ENCODE data around the gene INPP5A. TPM values are rescaled to one million over a fixed set of nuclear protein-coding genes. Genes with fewer than 3 reads are reported as not detected.

The INPP5A gene
- total and polyA plus RNA-seq, 2 donors (not counting 1 experiment from before 2014, with no cell fraction given) = 9.3 to 87.8 TPM

- H3K9me3 Mint-ChIP-seq (ENCODE audit: insufficient read depth) = no peaks in the 10 kb centered on the region
- H3K4me3 ChIP-seq (ENCODE audit: control extremely low read depth in 1 of 5, extremely low read depth in 1 of 5, insufficient read depth in 1 of 5, low read depth in 2 of 5, low read length in 4 of 5) = no peak overlapping the region
- intact Hi-C loops (cut with micrococcal nuclease) = no loop called here
- no peaks in the 10 kb centered on the region for H3K36me3 ChIP-seq (replicated peaks in 1 of 2; ENCODE audit: control extremely low read depth in 1 of 2, control insufficient read depth in 1 of 2, extremely low read depth in 1 of 2, insufficient read depth in 2 of 2, low read length in 1 of 2)
- ChIA-PET POLR2A (no interaction called here), CTCF (no interaction called here)
- H4K20me1 ChIP-seq (ENCODE audit: control insufficient read depth, insufficient read depth, low read length, poor library complexity, severe bottlenecking) = no peaks in the 10 kb centered on the region
- H3K27me3 Mint-ChIP-seq = peaks cover 6% of the 10 kb centered on the region
- H3K9ac ChIP-seq (ENCODE audit: low read length) = no peak overlapping the region
- ATAC-seq (ENCODE audit: low read depth) (no peak), DNase-seq (no peak)
- H3K4me2 ChIP-seq (replicated peaks; ENCODE audit: low read depth, low read length, poor library complexity, severe bottlenecking) = no peak overlapping the region
- H3K27ac Mint-ChIP-seq = no peak overlapping the region
- no peaks in the 10 kb centered on the region for H3K4me1 Mint-ChIP-seq
- no peak for TF ChIP-seq CTCF (IDR thresholded peaks at IDR 0.05)
- no peak for TF ChIP-seq EZH2 (IDR thresholded peaks at IDR 0.05; ENCODE audit: borderline replicate concordance, insufficient read depth, low read depth, low read length, poor library complexity, severe bottlenecking)
- no peak overlapping the region for H3K4me3 Mint-ChIP-seq
- peaks cover 0 to 8% (median 3%) of the 10 kb centered on the region in 3 donors for H3K9me3 ChIP-seq (ENCODE audit: control extremely low read depth in 1 of 3, control insufficient read depth in 2 of 3, insufficient read depth in 1 of 3, low read length in 2 of 3)
- H3K4me1 ChIP-seq (ENCODE audit: control insufficient read depth in 2 of 2, insufficient read depth in 2 of 2, low read length in 2 of 2) = no peaks in the 10 kb centered on the region
- H3K27me3 ChIP-seq (replicated peaks in 1 of 4; ENCODE audit: control extremely low read depth in 1 of 4, control insufficient read depth in 3 of 4, insufficient read depth in 4 of 4, low read length in 3 of 4) = no peaks in the 10 kb centered on the region
- no peak overlapping the region for H2AFZ ChIP-seq (ENCODE audit: insufficient read depth, low read depth, low read length, poor library complexity, severe bottlenecking)
- no peak overlapping the region for H3K27ac ChIP-seq (ENCODE audit: low read length in 2 of 2)
- no peaks in the 10 kb centered on the region for H3K79me2 ChIP-seq (ENCODE audit: control insufficient read depth, insufficient read depth, low read length)
- WGBS (ENCODE audit: insufficient coverage) = 91% methylated on average over 25 of the region's 25 CpGs
Observed at GRCh38 chr10:132806561-132807003, 269.0 kb downstream of the INPP5A start.

- peaks cover 6% of the 10 kb centered on the region for H3K27me3 Mint-ChIP-seq
- H3K4me3 ChIP-seq (ENCODE audit: control extremely low read depth in 1 of 5, extremely low read depth in 1 of 5, insufficient read depth in 1 of 5, low read depth in 2 of 5, low read length in 4 of 5) = no peak overlapping the region
- no peak overlapping the region for H3K4me2 ChIP-seq (replicated peaks; ENCODE audit: low read depth, low read length, poor library complexity, severe bottlenecking)
- intact Hi-C loops (cut with micrococcal nuclease) = no loop called here
- H3K36me3 ChIP-seq (replicated peaks in 1 of 2; ENCODE audit: control extremely low read depth in 1 of 2, control insufficient read depth in 1 of 2, extremely low read depth in 1 of 2, insufficient read depth in 2 of 2, low read length in 1 of 2) = no peaks in the 10 kb centered on the region
- TF ChIP-seq CTCF (IDR thresholded peaks at IDR 0.05) = no peak
- TF ChIP-seq EZH2 (IDR thresholded peaks at IDR 0.05; ENCODE audit: borderline replicate concordance, insufficient read depth, low read depth, low read length, poor library complexity, severe bottlenecking) = no peak
- ATAC-seq (ENCODE audit: low read depth) (no peak), DNase-seq (no peak)
- H3K4me1 Mint-ChIP-seq = no peaks in the 10 kb centered on the region
- H3K9me3 Mint-ChIP-seq (ENCODE audit: insufficient read depth) = no peaks in the 10 kb centered on the region
- no peaks in the 10 kb centered on the region for H4K20me1 ChIP-seq (ENCODE audit: control insufficient read depth, insufficient read depth, low read length, poor library complexity, severe bottlenecking)
- POLR2A ChIA-PET = no interaction called here
- no peak overlapping the region for H3K4me3 Mint-ChIP-seq
- CTCF ChIA-PET = no interaction called here
- H2AFZ ChIP-seq (ENCODE audit: insufficient read depth, low read depth, low read length, poor library complexity, severe bottlenecking) = no peak overlapping the region
- H3K4me1 ChIP-seq (ENCODE audit: control insufficient read depth in 2 of 2, insufficient read depth in 2 of 2, low read length in 2 of 2) = no peaks in the 10 kb centered on the region
- no peaks in the 10 kb centered on the region for H3K27me3 ChIP-seq (replicated peaks in 1 of 4; ENCODE audit: control extremely low read depth in 1 of 4, control insufficient read depth in 3 of 4, insufficient read depth in 4 of 4, low read length in 3 of 4)
- no peaks in the 10 kb centered on the region for H3K79me2 ChIP-seq (ENCODE audit: control insufficient read depth, insufficient read depth, low read length)
- H3K9ac ChIP-seq (ENCODE audit: low read length) = no peak overlapping the region
- no peak overlapping the region for H3K27ac Mint-ChIP-seq
- H3K27ac ChIP-seq (ENCODE audit: low read length in 2 of 2) = no peak overlapping the region
- 94% methylated on average over 26 of the region's 27 CpGs for WGBS (ENCODE audit: insufficient coverage)
- no peaks in the 10 kb centered on the region for H3K9me3 ChIP-seq (ENCODE audit: control extremely low read depth in 1 of 3, control insufficient read depth in 2 of 3, insufficient read depth in 1 of 3, low read length in 2 of 3)
Observed at GRCh38 chr10:132807621-132808049, 270.0 kb downstream of the INPP5A start.
